HepG2 (cell line): ENCODE measurements around the gene NAA38. TPM values are rescaled to one million over a fixed set of nuclear protein-coding genes. Genes with fewer than 3 reads are reported as not detected.

ENCODE experiments used
- AKAP8 ChIP-seq: sonication (generic); formaldehyde crosslinking; IDR thresholded peaks from 2 replicates; pipeline ENCODE4 v1.5.1; 2020; ENCODE audit warnings: mild to moderate bottlenecking, missing genetic modification reagents
- FOXM1 ChIP-seq: sonication (generic); formaldehyde crosslinking; IDR thresholded peaks from 2 replicates; pipeline ENCODE4 v1.5.0; 2020; ENCODE audit warnings: missing genetic modification reagents
- HDAC6 ChIP-seq: fragments of 200-600 bp; sonication (generic); IDR thresholded peaks from 2 replicates; pipeline ENCODE4 v1.7.0; 2017; ENCODE audit warnings: mild to moderate bottlenecking, antibody characterized with exemption, low read length, low read depth
- HOXA5 ChIP-seq: sonication (generic); formaldehyde crosslinking; IDR thresholded peaks from 2 replicates; pipeline ENCODE4 v1.4.0; 2020; ENCODE audit warnings: missing genetic modification reagents
- MAFK ChIP-seq, 2 experiments: IDR thresholded peaks in 1 of 2; conservative IDR thresholded peaks in 1 of 2; 2 replicates each; pipeline ENCODE4 v1.6.1; 2011; ENCODE audit warnings: improper control_type of control experiment in 2 of 2, low read length in 2 of 2
- MIER3 ChIP-seq: IDR thresholded peaks from 2 replicates; pipeline ENCODE4 v1.6.1; 2016; ENCODE audit warnings: missing compliant biosample characterization, borderline replicate concordance
- SNRNP70 ChIP-seq: fragments of 200-400 bp; formaldehyde crosslinking; IDR thresholded peaks from 2 replicates; pipeline ENCODE4 v1.6.1; 2017; ENCODE audit warnings: mild to moderate bottlenecking, low read depth, low read length, moderate library complexity
- TCF12 ChIP-seq, 2 experiments: fragments of 450-650 bp in 1 of 2; sonication (generic) in 1 of 2; formaldehyde crosslinking in 1 of 2; IDR thresholded peaks; 2 replicates each; pipeline versions ENCODE4 v1.6.1 to v1.8.0; 2017 to 2022; ENCODE audit warnings: antibody characterized with exemption in 1 of 2, mild to moderate bottlenecking in 1 of 2, missing genetic modification reagents in 1 of 2, moderate library complexity in 1 of 2
- YEATS2 ChIP-seq: sonication (generic); formaldehyde crosslinking; IDR thresholded peaks from 2 replicates; pipeline ENCODE4 v1.4.0; 2020; ENCODE audit warnings: missing genetic modification reagents, borderline replicate concordance
- ZNF207 ChIP-seq: fragments of 450-650 bp; IDR thresholded peaks from 2 replicates; pipeline ENCODE4 v1.6.1; 2016; ENCODE audit warnings: antibody characterized with exemption, borderline replicate concordance
- ZNF225 ChIP-seq: sonication (generic); formaldehyde crosslinking; IDR thresholded peaks from 2 replicates; pipeline ENCODE4 v1.4.0; 2020; ENCODE audit warnings: mild to moderate bottlenecking, missing genetic modification reagents
- ZNF530 ChIP-seq: sonication (generic); formaldehyde crosslinking; IDR thresholded peaks from 2 replicates; pipeline ENCODE4 v1.5.0; 2020; ENCODE audit warnings: low read depth, mild to moderate bottlenecking, missing genetic modification reagents
- ZNF547 ChIP-seq: sonication (generic); formaldehyde crosslinking; IDR thresholded peaks from 2 replicates; pipeline ENCODE4 v1.5.1; 2020; ENCODE audit warnings: mild to moderate bottlenecking, missing genetic modification reagents
- ZNF644 ChIP-seq: IDR thresholded peaks from 2 replicates; pipeline ENCODE4 v1.6.1; 2016; ENCODE audit warnings: low read depth
- polyA plus RNA-seq, 8 experiments: library from polyadenylated mRNA; depleted of rRNA in 3 of 8; stranded (reverse) in 7 of 8; unstranded in 1 of 8; fragments of >200 nt; fragmentation: Illumina TruSeq in 4 of 8; extraction: Trizol in 4 of 8; gene quantifications; 2 replicates each; pipeline versions ENCODE4 v1.2.1 to v1.2.3, GENCODE V29; 2011 to 2016; ENCODE audit warnings: low read depth in 4 of 8, missing spikeins in 1 of 8, mixed read lengths in 1 of 8; ENCODE audit not compliant: insufficient read depth in 1 of 8
- total RNA-seq, 5 experiments: library from RNA; depleted of rRNA; stranded (reverse); fragments of >200 nt; fragmentation: Illumina TruSeq; extraction: Trizol; gene quantifications; 2 replicates each; pipeline ENCODE4 v1.2.3, GENCODE V29; 2016; ENCODE audit warnings: low read depth in 1 of 5
- TF ChIP-seq, protein P1 (sequence below): IDR thresholded peaks from 2 replicates; pipeline ENCODE4 v1.6.1; 2016; ENCODE audit warnings: missing compliant biosample characterization, missing genetic modification reagents, borderline replicate concordance
- TF ChIP-seq, protein P2 (sequence below): sonication (generic); formaldehyde crosslinking; IDR thresholded peaks from 2 replicates; pipeline ENCODE4 v1.4.0; 2020; ENCODE audit warnings: low read depth, mild to moderate bottlenecking, missing genetic modification reagents
- TF ChIP-seq, protein P3 (sequence below), 2 experiments: fragments of 450-650 bp in 1 of 2; sonication (generic) in 1 of 2; formaldehyde crosslinking in 1 of 2; IDR thresholded peaks; 2 replicates each; pipeline versions ENCODE4 v1.6.1 to v1.8.0; 2016 to 2022; ENCODE audit warnings: antibody characterized with exemption in 1 of 2, mild to moderate bottlenecking in 1 of 2, missing genetic modification reagents in 1 of 2

The NAA38 gene
- total and polyA plus RNA-seq, 2 of the 13 experiments (the other 11 are each of a cell fraction or from before 2014, with no cell fraction given): 46.9 to 91.6 TPM

DNA sequence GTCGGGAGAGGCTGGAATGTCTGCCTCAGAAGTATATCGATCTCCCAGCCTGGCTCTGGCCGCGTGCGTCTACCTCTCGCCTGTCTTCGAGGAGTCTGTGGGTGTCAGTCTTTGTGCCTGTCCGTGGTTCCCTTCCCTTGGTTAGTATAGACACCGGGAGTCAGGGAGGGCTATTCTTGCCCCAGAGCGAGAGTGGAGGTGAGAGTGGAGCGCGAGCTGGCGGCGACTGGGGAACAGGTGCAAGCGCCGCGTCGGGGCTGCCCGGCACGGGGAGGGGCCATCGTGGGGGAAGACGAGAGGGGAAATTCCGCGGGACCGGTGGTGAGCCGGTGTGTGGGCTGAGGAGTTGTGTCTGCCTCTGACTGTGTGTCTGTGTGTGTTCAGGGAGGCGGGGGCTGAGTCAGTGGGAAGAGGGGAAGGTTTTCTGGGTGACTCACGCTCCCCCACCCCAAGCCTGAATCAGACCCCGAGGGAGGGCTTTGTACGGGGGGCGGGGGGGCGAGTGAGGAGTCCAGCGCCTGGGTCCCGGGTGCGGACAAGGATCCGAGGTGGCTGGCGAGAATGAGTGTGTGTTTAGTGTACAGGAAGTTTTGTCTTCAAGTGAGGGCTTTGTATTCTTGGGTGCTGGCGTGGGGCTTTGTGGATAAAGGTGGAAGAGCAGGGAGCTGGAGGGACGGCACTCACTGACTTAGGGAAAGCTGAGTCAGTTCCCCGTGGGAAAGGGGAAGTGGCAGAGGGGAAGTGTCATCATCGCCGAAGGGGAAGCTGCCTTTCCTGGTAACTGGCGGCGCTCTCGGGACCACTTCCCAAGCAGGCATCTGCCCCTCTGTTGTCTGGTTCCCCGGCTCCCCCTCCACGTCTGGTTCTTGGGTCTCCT, 14.7 kb downstream of the NAA38 start (continued):
- no peak for TF ChIP-seq HOXA5
- no peak for TF ChIP-seq SNRNP70
- TF ChIP-seq, protein P1, sequence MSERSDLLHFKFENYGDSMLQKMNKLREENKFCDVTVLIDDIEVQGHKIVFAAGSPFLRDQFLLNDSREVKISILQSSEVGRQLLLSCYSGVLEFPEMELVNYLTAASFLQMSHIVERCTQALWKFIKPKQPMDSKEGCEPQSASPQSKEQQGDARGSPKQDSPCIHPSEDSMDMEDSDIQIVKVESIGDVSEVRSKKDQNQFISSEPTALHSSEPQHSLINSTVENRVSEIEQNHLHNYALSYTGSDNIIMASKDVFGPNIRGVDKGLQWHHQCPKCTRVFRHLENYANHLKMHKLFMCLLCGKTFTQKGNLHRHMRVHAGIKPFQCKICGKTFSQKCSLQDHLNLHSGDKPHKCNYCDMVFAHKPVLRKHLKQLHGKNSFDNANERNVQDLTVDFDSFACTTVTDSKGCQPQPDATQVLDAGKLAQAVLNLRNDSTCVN (CRISPR knock-in tag): no peak
- peak; percentile 0; the same call in 1 of the 2 replicates for TF ChIP-seq MIER3 (CRISPR knock-in tag)
- no peak for TF ChIP-seq TCF12 (IDR thresholded peaks at IDR 0.05)
- no peak for TF ChIP-seq TCF12 (CRISPR knock-in tag; IDR thresholded peaks at IDR 0.05)
- TF ChIP-seq, protein P2, sequence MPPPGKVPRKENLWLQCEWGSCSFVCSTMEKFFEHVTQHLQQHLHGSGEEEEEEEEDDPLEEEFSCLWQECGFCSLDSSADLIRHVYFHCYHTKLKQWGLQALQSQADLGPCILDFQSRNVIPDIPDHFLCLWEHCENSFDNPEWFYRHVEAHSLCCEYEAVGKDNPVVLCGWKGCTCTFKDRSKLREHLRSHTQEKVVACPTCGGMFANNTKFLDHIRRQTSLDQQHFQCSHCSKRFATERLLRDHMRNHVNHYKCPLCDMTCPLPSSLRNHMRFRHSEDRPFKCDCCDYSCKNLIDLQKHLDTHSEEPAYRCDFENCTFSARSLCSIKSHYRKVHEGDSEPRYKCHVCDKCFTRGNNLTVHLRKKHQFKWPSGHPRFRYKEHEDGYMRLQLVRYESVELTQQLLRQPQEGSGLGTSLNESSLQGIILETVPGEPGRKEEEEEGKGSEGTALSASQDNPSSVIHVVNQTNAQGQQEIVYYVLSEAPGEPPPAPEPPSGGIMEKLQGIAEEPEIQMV: no peak
- no peak for TF ChIP-seq ZNF644 (CRISPR knock-in tag)
- no peak for TF ChIP-seq HDAC6
- no peak for TF ChIP-seq ZNF530 (CRISPR knock-in tag)
- no peak for TF ChIP-seq YEATS2 (CRISPR knock-in tag)
- no peak for TF ChIP-seq ZNF225 (CRISPR knock-in tag)
- no peak for TF ChIP-seq ZNF547
- TF ChIP-seq, protein P3, sequence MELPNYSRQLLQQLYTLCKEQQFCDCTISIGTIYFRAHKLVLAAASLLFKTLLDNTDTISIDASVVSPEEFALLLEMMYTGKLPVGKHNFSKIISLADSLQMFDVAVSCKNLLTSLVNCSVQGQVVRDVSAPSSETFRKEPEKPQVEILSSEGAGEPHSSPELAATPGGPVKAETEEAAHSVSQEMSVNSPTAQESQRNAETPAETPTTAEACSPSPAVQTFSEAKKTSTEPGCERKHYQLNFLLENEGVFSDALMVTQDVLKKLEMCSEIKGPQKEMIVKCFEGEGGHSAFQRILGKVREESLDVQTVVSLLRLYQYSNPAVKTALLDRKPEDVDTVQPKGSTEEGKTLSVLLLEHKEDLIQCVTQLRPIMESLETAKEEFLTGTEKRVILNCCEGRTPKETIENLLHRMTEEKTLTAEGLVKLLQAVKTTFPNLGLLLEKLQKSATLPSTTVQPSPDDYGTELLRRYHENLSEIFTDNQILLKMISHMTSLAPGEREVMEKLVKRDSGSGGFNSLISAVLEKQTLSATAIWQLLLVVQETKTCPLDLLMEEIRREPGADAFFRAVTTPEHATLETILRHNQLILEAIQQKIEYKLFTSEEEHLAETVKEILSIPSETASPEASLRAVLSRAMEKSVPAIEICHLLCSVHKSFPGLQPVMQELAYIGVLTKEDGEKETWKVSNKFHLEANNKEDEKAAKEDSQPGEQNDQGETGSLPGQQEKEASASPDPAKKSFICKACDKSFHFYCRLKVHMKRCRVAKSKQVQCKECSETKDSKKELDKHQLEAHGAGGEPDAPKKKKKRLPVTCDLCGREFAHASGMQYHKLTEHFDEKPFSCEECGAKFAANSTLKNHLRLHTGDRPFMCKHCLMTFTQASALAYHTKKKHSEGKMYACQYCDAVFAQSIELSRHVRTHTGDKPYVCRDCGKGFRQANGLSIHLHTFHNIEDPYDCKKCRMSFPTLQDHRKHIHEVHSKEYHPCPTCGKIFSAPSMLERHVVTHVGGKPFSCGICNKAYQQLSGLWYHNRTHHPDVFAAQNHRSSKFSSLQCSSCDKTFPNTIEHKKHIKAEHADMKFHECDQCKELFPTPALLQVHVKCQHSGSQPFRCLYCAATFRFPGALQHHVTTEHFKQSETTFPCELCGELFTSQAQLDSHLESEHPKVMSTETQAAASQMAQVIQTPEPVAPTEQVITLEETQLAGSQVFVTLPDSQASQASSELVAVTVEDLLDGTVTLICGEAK (IDR thresholded peaks at IDR 0.05): no peak
- TF ChIP-seq, protein P3 (CRISPR knock-in tag; IDR thresholded peaks at IDR 0.05): no peak; the same call in 1 of the 2 replicates
- peak; percentile 12 to 39; a peak in 2 of 4 replicates for TF ChIP-seq MAFK (conservative IDR thresholded peaks at IDR 0.05 in 1 of 2, IDR thresholded peaks at IDR 0.05 in 1 of 2; ENCODE audit: low read length in 2 of 2)
- TF ChIP-seq FOXM1: no peak
- peak; percentile 69 for TF ChIP-seq AKAP8 (CRISPR knock-in tag)
- no peak for TF ChIP-seq ZNF207
